ENCODE data around the gene ACD.

DNA sequence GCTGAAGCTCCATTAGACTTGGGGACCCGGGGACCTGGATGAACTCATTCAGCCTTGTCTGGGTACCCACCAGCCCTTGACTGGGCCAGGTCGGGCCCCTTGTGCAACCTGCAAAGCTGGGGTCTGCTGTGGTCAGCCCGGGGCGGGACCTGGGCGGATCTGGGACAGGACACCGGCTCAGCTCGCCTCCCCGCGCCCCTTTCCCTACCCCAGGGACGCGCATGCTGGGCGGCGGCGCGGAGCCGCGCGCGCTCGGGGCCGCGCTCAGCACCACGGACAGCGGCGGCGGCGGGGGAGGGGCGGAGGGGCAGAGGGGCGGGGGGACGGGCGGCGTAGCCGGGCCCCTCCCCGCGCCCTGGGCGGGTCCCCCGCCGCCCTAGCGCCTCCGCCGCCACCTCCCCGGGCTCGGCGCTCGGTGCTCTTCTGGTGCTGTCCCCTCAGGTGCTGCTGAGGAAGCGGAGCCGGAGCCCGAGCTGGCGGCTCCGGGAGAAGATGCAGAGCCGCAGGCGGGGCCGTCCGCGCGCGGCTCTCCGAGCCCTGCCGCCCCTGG is 7.4 kb downstream of the ACD start:
- TF ChIP-seq, protein P1, sequence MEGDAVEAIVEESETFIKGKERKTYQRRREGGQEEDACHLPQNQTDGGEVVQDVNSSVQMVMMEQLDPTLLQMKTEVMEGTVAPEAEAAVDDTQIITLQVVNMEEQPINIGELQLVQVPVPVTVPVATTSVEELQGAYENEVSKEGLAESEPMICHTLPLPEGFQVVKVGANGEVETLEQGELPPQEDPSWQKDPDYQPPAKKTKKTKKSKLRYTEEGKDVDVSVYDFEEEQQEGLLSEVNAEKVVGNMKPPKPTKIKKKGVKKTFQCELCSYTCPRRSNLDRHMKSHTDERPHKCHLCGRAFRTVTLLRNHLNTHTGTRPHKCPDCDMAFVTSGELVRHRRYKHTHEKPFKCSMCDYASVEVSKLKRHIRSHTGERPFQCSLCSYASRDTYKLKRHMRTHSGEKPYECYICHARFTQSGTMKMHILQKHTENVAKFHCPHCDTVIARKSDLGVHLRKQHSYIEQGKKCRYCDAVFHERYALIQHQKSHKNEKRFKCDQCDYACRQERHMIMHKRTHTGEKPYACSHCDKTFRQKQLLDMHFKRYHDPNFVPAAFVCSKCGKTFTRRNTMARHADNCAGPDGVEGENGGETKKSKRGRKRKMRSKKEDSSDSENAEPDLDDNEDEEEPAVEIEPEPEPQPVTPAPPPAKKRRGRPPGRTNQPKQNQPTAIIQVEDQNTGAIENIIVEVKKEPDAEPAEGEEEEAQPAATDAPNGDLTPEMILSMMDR (conservative IDR thresholded peaks at IDR 0.05) = no peak
- no peak for TF ChIP-seq EZH2 (IDR thresholded peaks at IDR 0.05; ENCODE audit: low read depth)

Data from PC-9 (cell line).